Measurements from ENCODE around the gene FLII.
"Not testable (repeated sequence)": the region's sequence is repeated elsewhere in the genome, so short reads cannot be mapped to it uniquely, and the experiment has no call there.

FLII gene

GRCh38 chr17:18258356-18259038 lies at the start of gene FLII:
TSS of gene FLII (minus strand) at chr17:18258738. CDS start at chr17:18258690, 48 bp downstream.
- DNase-seq (ENCODE audit: low spot score): peak; percentile 93

DNA sequence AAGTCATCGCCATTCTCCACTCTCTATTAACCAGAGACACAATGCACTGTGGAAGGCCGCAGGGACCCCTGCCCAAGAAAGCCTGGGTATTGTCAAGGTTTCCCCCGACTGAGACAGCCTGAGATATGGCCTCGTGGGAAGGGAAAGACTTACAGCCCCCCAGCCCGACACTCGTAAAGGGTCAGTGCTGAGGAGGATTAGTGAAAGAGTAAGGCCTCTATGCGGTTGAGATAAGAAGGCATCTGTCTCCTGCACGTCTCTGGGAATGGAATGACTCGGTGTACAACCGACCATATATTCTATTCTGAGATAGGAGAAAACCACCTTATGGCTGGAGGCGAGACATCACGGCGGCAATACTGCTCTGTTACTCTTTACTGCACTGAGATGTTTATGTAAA lies 44.7 kb upstream of the FLII start:
- DNase-seq (ENCODE audit: low spot score): not testable (repeated sequence)

DNA sequence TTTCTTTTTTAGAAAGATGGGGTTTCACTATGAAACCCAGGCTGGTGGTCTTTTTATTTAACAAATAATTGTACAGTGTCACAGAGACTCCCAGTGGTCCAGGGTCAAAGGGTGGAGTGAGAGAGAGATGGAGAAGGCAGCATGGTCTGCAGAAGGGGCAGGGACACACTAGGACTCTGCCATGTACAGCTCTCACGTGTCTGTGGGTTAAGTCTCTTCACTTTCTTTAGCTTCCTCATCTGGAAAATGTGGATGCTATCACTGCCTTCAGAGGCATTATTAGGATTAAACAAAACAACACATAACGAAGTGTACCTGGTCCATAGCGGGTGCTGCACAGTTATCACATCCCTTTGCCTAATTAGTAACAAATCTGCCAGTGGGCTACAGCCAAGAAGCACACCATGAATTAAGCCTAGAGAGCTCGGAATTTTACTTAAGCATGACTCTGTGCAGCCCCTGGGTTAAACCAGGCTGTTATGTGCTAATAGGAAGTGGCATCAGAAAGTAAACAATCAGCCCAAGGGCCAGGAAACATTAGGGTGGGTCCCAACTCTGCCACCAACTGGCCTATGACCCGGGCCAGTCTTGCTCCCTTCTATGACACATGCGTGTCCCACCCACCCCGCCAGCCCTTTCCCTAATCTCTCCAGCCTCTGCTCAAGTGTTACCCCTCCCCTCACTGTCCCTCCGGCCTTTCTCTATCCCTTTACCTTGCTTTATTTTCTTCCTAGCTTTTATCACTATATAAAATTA lies 42.4 kb upstream of the FLII start:
- no peak for DNase-seq (ENCODE audit: low spot score)

- DNase-seq (ENCODE audit: low spot score): not testable (repeated sequence)
Observed at GRCh38 chr17:18298061-18298460, 39.5 kb upstream of the FLII start.

DNA sequence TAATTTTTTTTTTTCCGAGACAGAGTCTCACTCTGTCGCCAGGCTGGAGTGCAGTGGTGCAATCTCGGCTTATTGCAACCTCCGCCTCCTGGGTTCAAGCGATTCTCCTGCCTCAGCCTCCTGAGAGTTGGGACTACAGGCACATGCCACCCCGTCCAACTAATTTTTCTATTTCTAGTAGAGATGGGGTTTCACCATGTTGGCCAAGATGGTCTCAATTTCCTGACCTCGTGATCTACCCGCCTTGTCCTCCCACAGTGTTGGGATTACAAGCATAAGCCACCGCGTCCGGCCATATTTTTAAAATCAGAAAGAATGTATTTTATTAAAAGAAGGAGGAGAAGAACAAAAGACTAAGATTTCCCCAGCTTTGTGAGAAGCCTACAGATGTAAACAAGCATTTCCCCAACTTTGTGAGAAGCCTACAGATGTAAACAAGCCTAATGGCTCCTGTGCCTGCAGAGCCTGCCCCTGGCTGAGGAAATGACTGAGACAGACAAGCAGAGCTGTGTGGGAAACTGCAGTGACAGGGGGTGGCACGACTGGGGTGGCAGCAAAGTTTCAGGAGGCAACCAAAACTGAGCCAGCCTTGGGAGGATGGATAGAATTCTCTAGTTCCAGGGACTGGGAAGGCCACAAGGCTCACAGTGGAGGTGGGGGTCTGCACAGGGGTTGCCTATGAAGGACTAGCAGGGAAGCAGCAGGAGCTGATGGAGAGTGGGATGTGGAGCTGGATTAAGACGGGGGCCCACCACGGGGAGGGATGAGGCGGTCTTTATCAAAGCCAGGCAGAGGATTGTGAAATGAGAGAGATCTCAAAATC lies 33.4 kb upstream of the FLII start:
- DNase-seq (ENCODE audit: low spot score): no peak

GRCh38 chr17:18285296-18285695 lies 26.8 kb upstream of the FLII start:
- DNase-seq (ENCODE audit: low spot score): no peak

- DNase-seq (ENCODE audit: low spot score): no peak
Observed at GRCh38 chr17:18281788-18282187, 23.2 kb upstream of the FLII start.

DNA sequence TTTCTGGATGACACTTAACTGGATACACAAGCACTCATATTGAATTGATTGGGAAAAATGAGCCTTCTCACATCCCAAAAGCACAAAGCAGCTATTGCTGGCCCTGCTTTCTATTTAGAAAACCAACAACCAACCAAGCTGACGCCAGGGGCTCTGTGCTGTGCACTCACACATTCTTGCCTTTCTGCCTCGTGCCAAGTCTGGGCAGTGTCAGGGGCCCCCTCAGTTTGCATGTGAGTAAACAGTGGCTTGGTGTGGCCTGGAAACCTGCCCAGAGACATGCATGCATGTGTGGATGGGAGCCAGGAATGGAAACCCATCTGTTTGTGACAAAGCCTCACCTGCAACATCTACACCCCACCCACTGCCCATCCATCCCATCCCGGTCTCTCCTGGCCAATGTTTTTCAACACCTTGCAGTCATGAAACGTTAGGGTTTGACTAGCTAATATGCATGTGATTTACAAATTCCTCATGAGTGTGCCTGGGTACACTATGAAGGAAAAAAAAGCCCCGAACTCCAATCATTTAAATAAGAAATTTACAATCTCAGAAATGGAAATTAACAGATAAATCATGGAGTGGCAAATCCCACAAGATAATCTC lies 22.3 kb upstream of the FLII start:
- no peak for DNase-seq (ENCODE audit: low spot score)

GRCh38 chr17:18280249-18280648 lies 21.7 kb upstream of the FLII start:
- DNase-seq (ENCODE audit: low spot score): no peak

GRCh38 chr17:18278867-18279266 lies 20.3 kb upstream of the FLII start:
- no peak for DNase-seq (ENCODE audit: low spot score)

GRCh38 chr17:18277076-18277475 lies 18.5 kb upstream of the FLII start:
- no peak for DNase-seq (ENCODE audit: low spot score)

DNA sequence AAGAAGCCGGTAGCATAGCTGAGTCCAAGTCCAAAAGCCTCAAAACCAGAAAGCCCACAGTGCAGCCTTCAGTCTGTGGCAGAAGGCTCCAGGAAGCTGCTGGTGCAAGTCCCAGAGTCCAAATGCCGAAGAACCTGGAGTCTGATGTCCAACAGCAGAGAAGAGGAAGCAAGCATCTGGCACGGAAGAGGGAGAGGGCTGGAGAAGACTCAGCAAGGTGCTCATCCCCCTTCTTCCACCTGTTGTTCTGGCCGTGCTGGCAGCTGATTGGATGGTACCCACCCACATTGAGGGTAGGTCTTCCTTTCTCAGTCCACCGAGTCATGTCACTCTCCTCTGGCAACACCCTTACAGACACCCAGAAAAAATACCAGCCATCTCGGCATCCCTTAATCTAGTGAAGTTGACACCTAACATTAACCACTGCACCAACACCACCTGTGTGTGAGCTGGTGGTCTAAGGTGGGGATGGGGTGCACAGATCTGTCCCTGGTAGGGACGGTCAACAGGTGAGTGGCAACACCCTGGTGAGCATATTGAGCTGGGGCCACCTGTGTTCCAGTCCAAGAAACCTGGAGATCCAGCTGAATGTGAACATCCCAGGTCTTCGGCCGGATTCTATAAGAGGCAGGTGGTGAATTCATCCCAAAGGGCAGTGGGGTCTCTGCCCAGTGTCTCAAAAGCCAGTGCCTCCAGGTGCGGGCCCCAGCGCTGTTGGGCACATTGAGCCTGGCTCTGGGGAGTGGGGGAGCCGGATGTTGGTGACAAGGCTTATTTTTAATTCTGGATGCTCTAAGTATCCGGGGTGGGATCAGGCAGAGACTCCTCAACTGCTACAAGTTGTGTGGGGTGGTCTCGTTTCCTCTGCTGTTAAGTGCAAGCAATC lies 11.8 kb upstream of the FLII start:
- DNase-seq (ENCODE audit: low spot score): no peak

DNA sequence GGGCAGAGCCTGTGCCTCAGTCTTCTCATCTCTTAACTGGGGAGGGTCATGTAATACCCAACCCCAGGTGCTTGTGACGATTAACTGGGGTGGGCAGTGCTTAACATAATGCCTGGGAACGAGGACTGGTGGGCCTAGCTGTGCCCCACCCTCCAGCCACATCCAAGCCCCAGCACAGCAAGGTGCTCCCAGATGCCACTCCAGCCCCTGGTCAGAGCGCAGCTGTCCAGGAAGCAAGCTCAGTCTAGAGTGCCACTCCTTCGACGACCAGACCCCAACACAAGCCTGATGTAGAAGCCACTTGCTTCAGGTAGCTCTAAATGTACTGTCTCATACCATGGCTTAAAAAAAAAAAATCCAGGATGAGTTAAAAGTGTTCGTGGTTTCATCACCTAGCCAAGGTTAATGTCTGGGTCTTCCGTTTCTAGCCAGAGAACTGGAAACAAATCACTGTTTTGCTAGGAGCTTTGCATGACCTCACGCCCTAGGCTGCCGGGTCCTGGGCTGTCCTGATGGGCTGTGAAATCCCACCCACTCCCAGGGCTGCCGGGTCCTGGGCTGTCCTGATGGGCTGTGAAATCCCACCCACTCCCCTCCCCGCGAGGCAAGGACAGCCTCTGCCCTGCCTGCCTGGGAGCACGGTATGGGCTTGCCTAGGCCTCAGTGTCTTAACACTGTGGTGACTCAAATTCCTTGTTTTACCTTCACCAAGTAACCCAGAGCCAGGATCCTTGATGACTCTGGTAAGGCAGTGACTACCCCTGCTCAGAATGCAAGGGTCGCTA lies 9.6 kb upstream of the FLII start:
- no peak for DNase-seq (ENCODE audit: low spot score)

- no peak for DNase-seq (ENCODE audit: low spot score)
Observed at GRCh38 chr17:18267366-18267765, 8.8 kb upstream of the FLII start.

DNA sequence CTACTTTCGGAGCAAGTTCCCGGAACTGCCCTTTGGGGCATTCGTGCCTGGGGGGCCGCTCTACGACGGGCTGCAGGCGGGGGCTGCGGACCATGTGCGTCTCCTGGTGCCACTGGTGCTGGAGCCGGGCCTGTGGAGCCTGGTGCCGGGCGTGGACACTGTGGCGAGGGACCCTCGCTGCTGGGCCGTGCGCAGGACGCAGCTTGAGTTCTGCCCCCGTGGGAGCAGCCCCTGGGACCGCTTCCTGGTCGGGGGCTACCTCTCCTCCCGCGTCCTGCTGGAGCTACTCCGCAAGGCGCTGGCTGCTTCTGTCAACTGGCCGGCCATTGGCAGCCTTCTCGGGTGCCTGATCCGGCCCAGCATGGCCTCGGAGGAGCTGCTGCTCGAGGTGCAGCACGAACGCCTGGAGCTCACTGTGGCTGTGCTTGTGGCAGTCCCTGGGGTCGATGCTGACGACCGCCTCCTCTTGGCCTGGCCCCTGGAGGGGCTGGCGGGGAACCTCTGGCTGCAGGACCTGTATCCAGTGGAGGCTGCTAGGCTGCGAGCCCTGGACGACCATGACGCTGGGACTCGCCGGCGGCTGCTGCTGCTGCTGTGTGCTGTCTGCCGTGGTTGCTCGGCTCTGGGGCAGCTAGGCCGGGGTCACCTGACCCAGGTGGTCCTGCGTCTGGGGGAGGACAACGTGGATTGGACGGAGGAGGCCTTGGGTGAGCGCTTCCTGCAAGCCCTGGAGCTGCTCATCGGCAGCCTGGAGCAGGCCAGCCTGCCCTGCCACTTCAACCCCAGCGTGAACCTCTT lies 5.5 kb upstream of the FLII start:
- DNase-seq (ENCODE audit: low spot score): no peak

GRCh38 chr17:18262641-18263040 lies 4.1 kb upstream of the FLII start:
- DNase-seq (ENCODE audit: low spot score): no peak

DNA sequence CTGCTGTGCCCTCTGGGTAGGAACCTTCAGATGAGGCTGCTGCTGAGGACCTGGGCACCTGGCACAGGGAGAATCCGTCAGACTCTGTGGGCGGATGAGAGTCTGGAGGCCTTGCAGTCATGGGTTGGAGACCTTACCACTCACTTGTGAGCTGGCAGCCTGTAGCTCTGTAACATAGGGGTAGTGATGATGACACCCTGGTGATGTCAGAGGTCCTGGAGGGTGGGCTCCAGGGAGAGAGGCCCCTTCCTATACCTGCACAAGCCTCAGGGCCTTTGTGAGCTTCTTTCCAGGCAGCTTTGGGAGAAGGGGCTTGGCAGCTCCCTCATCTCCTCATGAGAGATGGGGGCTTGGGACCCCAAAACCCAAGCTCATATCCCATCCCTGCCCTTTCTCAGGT lies 3.6 kb upstream of the FLII start:
- no peak for DNase-seq (ENCODE audit: low spot score)

GRCh38 chr17:18261659-18262058 lies 3.1 kb upstream of the FLII start:
- no peak for DNase-seq (ENCODE audit: low spot score)

GRCh38 chr17:18261146-18261515 lies 2.6 kb upstream of the FLII start:
- DNase-seq (ENCODE audit: low spot score): peak; percentile 82
